HG03521 (cell line): ENCODE data around the gene KLHL29.

ENCODE experiments used
- ATAC-seq: cut with Tn5 transposase; IDR thresholded peaks from one replicate; pipeline ENCODE4 v1.9.1; 2021; ENCODE audit warnings: mild to moderate bottlenecking, moderate library complexity; ENCODE audit not compliant: unreplicated experiment

KLHL29 gene

DNA sequence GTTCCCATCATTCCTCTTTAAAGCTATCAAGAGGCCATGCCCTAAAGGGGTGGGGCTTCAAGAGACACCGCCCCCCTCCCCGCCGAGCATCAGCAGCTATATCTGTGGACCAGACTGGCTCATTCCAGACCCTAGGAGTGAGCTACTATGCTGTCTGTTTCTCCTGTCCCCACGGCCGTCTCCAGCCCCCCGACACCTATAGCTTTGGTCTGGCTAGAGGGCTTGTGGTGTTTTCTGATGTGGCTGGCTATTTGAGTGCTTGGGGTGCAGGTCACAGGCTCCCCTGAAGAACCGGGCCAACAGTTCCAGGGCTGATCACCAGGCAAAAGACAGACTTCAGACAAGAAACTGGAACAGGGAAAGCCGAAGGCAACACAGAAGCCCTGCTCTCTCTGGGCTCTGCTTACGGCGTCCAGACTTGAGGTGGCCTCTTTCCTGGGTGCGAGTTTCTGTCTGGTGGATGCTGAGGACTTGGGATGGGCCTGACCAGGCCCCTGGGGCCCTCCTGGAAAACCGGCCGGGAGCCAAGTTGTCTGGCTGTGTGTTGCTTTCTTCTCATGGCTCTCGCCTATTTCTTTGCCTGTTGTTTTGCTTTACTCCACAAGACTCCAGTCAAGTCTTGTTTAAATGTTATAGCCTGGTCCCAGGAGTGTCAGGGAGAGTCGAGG, 83.6 kb downstream of the KLHL29 start:
- ATAC-seq, result no peak

DNA sequence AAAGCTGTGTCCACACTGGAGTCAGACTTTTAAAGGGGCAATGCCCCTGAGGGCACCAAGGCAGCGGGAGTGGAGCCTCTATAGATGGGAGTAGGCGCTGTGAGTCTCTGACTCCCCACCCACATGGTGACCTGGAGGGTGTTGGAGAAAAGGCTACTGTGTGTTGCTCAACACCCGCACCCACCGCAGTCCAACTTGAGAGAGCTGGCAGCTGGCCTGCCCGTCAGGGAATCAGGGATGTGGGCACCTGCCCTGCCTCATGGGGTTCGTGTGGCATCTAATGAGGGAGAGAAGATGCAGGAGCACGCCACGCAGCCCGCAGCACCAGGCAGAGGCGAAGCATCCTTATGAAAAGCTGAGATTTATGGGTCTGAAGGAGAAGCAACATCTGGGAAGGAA, 84.2 kb downstream of the KLHL29 start:
- no peak for ATAC-seq

DNA sequence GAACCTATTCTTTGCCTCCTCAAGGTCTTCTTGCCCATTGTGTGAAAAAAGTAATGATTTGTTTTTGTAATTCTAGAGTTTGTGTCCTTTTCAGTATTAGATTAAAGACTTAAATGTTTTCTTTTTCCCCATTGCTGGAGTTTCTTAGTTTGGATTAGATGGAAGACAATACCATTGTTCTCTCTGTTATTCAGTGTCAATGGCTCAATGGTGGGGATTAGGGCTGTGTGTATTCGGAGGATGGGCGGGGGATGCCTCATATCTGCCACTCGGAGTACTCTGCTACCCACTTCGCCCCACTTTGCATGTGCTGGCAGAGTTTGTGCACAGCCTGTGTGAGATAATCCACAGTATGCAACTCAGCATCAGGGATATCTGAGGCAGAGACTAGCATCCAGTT, 90.1 kb downstream of the KLHL29 start:
- ATAC-seq, result no peak

DNA sequence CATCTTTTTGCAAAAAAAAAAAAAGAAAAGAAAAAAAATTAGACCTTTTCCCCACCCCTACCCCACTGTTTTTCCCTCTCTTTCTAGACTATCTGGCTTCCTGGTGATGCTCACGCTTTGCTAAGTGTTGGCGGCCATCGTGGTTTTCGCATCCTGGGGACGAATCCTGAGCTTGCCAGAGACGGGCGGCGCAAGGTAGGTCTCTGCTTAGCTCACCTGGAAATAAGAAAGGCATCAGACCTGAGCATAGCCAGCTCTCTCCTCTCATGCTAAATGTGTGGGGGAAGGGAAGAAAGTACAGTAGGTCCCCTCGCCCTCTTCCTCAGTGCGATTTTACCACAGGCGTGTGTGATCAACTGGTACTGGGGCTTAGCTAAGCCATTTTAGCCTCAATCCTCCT, 90.5 kb downstream of the KLHL29 start:
- ATAC-seq, result no peak

DNA sequence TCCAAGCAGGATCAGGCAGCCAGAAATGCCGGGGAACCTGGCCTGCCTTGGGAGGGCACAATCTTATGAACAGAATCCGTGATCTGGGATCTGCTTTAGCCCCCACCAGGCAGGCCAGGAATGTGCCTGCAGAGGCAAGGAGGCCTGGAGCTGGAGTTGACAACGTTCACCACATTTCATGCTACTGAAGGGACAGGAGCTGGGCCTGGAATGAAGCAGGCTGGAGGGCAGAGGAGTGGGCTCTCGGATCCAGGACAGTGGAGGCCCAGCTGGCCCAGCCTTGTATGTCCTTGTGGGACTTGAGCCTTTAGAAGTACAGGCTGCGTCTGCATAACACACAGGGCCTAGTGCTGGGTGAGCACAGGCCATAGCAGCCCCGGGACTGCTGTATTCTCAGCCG, 91.8 kb downstream of the KLHL29 start:
- ATAC-seq, result no peak

DNA sequence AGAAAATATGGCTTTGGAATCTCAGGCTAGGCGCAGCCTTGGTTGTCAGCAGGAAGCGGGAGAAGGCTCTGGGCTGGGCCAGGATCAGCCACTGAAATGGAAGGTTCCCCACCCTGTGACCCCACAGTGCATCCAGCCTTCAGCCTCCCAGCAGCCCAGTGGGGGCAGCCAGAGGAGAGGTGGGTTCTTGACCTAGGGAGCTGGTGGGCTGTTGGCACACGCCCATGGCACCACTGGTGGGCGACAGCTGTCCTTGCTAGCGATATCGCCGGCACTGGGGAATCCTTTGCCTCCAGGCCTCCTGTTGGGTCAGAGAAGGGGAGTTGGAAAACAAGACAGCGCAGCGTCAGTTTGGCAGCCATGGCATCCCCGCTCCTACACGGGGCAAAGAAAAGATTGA, 92.4 kb downstream of the KLHL29 start:
- no peak for ATAC-seq

DNA sequence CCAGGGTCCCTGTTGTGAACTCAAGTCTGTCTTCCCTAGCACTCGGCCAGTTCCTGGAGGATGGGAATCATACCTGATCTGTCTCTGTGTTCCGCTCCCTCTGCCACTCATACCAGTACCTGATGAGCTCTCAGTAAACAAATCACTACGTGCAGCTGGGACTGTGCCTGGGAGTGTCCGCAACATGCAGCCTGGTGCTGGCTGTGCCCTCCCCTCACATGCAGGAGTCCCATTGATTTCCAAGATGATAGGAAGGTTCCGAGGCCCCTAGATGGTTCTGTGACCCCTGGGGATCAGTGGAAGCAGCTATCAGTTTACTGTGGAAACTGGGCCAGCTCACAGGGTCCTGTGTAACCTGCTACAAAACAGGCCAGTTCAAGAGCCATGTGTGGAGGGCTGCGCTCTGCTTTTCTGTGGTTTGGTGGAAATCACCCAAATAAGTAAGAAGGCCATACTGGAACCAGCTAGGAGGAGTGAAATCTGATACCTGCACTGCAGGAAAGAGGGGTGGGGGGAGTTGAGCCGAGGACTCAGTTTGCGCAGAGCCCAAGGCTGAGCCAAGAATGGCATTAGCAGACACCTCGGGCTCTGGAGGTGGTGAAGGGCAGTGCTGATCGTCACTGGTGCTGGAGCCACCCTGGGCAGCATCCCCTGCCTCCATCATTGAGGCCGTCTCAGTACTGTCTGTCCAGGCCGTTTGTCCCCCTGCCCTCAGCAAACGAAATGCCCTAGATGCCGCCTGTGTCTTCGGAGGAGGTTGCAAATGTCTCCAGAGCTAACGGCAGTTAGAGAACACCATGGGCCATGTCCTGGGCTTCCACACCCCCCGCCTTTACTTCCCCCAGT, 93.3 kb downstream of the KLHL29 start:
- no peak for ATAC-seq

DNA sequence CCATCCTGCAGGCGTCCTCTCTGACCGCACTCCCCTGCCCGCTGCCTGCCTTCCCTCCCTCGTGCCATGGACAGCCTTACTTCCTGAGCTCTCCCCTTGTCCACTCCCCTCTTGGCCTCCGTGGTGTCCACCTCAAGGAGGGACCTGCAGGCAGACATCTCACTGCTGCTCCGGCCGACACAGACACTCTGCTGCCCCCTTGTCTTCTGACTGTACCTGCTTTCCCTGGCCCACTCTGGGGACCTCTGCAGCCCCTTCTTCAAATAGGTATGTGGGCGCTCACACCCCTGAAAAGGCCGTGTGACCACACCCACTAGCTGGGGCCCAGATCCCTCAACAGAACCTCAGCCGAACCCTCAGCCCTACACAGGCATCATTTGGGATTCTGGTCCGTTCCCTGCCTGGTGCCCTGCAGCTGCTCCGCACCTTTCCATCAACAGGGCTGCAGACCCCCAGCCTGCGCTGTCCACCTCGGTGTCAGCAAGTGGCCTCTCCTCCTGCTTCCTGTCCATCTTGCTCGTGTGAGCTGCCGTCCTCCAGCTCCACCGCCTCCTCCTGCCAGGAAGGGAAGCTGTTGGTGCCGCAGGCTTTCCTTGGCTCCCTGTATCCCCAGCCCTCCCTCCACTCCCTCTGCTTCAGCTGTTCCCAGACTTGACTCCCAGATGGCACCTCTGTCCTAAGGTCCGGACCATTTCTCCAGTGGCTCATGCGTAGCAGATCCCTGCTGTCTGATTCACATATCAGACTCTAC, 94.1 kb downstream of the KLHL29 start:
- ATAC-seq, result no peak

DNA sequence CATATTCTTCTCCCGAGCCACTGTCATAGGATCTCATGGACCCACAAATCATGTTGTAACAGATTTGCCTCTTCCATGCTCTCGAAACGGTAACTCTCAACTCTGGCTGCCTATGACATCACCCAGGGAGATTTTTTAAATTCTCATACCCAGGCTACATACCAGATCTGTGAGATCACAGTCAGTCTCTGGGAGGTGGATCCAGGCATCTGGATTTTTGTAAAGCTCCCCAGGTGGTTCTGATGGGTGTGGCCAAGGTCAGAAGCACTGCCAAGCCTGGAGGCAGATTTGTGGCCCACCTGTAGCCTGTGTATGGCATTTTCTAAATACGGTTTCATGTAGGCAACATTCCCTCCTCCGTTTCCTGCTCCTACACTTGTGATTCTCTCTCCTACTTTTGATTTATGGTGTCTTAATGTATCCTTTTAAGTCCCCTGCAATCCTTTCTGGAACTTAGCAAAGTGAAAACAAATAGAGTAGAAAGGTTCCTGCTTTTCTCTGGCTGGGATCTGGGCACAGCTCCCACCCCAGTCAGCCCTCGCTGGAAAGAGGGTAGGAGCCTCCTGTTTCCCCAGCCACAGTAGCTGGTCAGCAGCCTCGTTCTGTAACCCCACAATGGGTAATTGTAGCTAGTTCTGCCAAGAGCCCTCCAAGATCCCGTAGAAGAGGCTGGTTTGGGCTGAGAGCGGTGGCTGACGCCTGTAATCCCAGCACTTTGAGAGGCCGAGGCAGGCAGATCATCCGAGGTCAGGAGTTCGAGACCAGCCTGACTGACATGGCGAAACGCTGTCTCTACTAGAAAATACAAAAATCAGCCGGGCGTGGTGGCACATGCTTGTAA, 96.2 kb downstream of the KLHL29 start:
- no peak for ATAC-seq

DNA sequence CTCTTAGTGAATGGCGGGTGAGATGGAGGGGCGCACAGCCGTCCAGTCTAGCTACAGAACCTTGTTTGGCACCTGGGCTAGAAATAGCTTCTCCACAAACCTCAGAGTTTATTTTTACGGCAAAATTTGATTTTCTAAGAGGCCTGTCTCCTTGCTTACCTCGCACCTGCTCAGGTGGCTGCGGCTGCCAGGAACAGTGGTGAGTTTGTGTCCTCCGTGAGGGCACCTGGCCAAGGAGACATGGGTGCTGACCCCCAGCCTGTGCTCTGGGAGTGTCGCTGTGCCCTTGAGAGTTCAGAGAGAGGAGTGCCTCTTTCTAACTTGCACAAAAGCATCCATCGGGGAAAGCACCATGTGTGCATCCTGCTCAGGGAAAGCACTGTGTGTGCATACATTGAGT, 97.2 kb downstream of the KLHL29 start:
- ATAC-seq, result no peak

DNA sequence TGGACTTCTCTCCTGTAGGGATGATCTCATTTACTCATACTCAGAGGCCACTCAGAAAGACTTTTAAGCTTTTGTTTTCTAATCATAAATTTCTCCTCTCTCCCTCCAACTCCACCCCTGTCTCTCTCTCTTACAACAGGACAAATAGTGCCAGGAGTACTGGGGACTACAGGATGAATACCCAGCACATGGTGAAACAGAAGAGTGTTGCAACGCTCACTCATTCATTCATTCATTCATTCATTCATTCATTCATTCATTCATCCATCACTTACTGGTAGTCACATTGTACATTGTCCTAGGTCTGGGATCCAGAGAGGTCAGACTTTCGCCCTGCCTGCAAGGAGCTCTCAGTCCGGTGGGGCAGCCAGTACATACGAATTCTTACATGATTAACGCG, 97.6 kb downstream of the KLHL29 start:
- no peak for ATAC-seq

DNA sequence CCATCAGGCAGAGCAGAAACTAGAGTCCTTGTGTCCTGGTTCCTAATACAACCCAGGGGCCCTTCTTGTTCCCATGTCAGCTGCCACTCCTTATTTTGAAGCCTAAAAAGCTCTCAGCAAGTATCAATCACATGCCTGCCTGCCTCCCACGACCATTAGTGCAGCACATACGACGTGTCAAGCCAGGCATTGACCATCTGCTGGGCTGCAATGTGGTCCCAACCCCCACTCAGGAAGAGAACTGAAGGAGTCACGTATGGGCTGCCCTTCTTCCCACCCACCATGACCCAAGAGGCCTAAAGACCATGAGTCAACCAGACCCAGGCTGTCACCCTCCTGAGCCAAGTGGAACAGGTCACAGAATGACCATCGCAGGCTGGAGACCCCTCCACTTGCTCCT, 98.8 kb downstream of the KLHL29 start:
- no peak for ATAC-seq

DNA sequence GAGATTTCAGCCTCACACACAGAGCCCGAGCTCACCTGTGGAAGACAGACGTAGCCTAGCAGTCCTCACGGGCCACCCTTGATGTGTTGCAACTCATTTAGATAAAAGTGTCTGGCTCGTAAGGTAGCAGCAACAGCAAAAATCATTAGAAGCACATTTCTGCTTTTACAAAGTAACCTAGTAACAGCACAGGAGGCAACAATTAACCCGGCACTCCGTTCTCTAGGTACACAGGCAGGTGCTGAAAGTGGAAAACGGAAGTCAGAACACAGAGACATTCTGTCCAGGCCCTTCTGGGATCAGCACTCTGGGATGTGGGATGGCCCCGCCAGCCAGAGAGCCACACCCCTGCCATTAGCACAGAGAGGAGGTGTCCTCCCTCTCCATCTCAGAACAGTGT, 99.3 kb downstream of the KLHL29 start:
- no peak for ATAC-seq

DNA sequence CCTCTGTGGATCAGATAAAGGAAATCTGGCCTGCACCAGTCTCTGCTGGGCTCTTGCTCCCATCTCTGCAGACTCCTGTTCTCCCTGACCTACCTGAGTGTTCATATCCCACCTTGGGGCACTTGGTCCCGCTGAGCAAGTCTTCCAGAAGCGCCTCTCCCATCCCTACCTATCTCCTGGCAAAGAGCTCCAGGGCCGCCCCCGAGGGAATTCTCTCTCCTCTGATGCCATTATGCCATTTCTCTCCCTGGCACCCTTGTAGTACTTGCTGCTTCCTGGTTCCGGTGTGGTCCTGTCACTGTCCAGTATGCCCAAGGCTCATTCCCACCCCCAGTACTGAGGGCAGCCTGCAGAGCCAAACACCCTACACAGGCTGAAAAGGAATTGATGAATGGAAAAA, 99.8 kb downstream of the KLHL29 start:
- no peak for ATAC-seq

DNA sequence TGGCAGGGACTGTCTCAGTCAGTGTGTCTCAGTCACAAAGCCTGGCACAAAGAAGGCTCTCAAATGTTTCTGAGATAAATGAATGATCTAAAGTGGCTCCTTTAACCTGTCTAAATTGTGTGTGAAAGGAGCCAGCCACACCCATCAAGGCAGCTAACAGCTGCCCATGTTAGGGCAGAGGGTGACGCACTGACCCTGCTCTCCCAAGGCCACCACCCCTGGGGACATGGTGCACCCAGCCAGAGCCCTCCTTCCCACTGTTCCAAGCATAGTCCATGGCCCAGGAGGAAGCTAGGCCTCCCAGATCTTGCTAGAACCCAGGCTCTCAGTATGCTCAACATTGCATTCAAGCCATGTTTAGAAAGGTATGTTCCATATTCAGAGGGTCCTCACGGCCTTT, 100.3 kb downstream of the KLHL29 start:
- no peak for ATAC-seq

DNA sequence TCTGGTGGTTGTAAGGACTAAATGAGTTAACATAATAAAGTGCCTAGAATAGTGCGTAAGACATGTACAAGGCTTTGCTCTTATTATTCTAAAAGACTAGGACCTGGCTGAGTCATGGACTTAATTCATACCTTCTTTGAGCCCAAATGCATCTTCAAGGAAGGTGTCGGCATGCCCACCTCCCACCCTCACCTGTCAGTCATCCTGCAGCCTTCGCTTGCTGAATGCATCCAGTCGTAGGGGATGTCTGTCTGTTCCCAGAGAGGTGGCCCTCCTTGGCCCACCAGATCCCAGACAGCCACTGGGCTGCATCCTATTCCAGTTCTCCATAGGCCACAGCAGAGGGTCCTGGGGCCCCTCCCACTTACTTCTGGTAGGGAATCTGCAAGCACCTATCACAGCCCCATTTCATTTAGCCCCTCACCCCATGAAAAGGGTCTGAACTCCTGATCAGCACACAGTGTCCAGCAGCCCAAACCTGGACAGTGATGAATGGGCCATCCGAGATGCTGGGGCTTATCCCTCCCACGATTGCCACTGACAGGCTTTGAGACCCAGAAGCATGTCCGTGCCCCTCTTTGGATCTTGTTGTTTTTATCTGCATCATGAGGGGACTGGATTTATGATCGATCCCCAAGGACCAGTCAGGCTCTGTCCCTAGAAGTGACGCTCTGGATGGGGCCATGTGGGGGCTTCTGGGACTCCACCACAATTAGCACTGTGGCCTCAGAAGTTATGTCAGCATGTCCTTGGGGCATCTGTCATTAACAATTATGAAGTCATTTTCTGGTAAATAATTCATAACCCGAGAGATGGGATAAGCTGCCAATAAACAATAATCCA, 101.1 kb downstream of the KLHL29 start:
- ATAC-seq, result no peak

DNA sequence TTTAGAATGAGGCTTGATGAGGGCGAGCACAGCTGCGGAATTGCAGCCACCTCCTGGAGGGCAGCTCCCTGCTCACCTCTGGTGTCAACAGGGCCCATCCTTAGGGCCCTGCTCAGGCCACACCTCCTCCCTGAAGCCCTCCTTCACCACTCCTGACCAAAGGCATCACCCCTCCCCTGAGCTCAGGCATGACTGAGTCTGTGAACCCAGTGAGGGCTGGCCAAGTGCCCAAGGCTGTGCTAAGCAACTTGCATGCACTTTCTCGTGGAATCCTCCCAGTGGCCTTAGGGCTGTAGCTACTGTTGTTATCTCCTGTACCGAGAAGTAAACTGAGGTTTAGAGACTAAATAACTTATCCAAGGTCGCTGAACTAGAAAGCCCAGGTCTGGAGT, 101.7 kb downstream of the KLHL29 start:
- ATAC-seq, result no peak

DNA sequence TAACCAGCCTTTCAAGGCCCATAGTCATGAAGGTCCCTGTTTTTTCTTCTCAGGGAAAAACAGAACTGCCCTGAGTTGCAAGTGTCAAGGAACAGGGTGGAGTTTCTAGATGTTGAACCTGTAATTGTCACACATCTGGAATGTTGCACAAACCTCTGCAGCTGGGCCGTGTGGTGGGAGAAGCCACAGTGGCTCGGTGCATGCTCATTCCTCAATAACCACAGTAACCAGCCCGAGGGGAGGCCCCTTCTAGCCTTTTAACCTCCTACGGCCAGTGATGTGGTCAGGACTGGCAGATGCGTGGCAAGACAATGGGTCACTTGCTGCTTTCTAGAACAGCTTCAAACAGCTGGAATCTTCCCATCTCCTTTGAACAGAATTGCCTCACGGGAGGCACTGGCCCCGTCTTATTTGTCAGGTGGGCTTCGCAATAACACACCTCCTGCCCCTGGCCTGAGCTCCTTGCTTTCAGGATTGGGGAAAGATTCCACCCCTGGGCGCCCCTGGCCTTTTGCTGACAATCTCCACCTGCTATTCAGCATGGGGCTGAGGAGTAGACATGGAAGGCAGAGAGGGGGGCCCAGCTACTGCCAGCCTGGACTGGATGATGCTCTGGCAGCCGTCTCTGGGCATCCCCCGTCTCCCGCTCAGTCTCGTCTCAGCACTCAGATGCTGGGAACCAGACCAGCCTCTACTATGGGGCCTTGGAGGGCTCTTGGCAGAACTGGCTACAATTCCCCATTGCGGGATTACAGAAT, 102.9 kb downstream of the KLHL29 start:
- no peak for ATAC-seq

DNA sequence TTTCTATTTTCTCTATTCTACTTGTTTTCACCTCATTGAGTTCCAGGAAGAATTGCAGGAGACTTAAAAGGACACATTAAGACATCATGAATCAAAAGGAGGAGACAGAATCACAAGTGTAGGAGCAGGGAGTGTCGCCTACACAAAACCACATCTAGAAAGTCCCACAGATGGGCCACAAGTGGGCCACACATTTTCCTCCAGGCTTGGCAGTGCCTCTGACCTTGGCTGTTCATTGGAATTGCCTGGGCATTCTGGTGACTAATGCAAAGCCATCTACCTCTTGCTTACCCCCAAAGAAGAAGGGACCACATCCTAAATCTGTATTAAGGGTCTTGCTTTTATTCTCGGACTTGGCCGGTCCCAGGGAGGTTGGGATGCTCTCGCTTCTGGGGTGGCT, 103.6 kb downstream of the KLHL29 start:
- no peak for ATAC-seq
